GM04504 (cell line): Measurements from ENCODE around the gene CA9.
"Not testable (repeated sequence)": the region's sequence is repeated elsewhere in the genome, so short reads cannot be mapped to it uniquely, and the experiment has no call there.

Experiments
- DNase-seq: peaks from one replicate; pipeline ENCODE4 v3.0.0-alpha.2; 2012; ENCODE audit warnings: low read depth

CA9 gene

GRCh38 chr9:35673132-35674024 lies at the start of gene CA9:
Gene CA9, plus strand, starts transcription at chr9:35673928. Its CDS starts 32 bp downstream, at chr9:35673960.
- DNase-seq: no peak

GRCh38 chr9:35627575-35627974 lies 46.2 kb upstream of the CA9 start:
- DNase-seq: no peak

GRCh38 chr9:35628389-35628991 lies 45.2 kb upstream of the CA9 start:
- no peak for DNase-seq

GRCh38 chr9:35629597-35629996 lies 44.1 kb upstream of the CA9 start:
- no peak for DNase-seq

GRCh38 chr9:35635730-35636129 lies 38.0 kb upstream of the CA9 start:
- no peak for DNase-seq

GRCh38 chr9:35636135-35636876 lies 37.4 kb upstream of the CA9 start:
- DNase-seq: no peak

- DNase-seq: not testable (repeated sequence)
Measured at GRCh38 chr9:35636877-35637246, 36.9 kb upstream of the CA9 start.

- not testable (repeated sequence) for DNase-seq
Measured at GRCh38 chr9:35637427-35637955, 36.2 kb upstream of the CA9 start.

GRCh38 chr9:35638751-35639150 lies 35.0 kb upstream of the CA9 start:
- DNase-seq: not testable (repeated sequence)

GRCh38 chr9:35639225-35639624 lies 34.5 kb upstream of the CA9 start:
- not testable (repeated sequence) for DNase-seq

- DNase-seq: no peak
Measured at GRCh38 chr9:35639631-35640030, 34.1 kb upstream of the CA9 start.

GRCh38 chr9:35640431-35640830 lies 33.3 kb upstream of the CA9 start:
- DNase-seq: not testable (repeated sequence)

- DNase-seq: not testable (repeated sequence)
Measured at GRCh38 chr9:35641478-35641877, 32.2 kb upstream of the CA9 start.

- no peak for DNase-seq
Measured at GRCh38 chr9:35643046-35643445, 30.7 kb upstream of the CA9 start.

- DNase-seq: not testable (repeated sequence)
Measured at GRCh38 chr9:35645736-35646135, 28.0 kb upstream of the CA9 start.

GRCh38 chr9:35646153-35646532 lies 27.6 kb upstream of the CA9 start:
- no peak for DNase-seq

- DNase-seq: no peak
Measured at GRCh38 chr9:35646533-35647265, 27.0 kb upstream of the CA9 start.

GRCh38 chr9:35649431-35650340 lies 24.0 kb upstream of the CA9 start:
- no peak for DNase-seq

GRCh38 chr9:35650341-35651158 lies 23.2 kb upstream of the CA9 start, which contains the start of gene SIT1:
Gene SIT1, minus strand, starts transcription at chr9:35650931. Its CDS starts 78 bp downstream, at chr9:35650853.
- no peak for DNase-seq
